Neural cell (in vitro differentiated cells): Measurements from ENCODE around the gene SRGAP3. TPM values are rescaled to one million over a fixed set of nuclear protein-coding genes. Genes with fewer than 3 reads are reported as not detected.
"Not testable (repeated sequence)": the region's sequence is repeated elsewhere in the genome, so short reads cannot be mapped to it uniquely, and the experiment has no call there.

Experiments used
- H2AFZ ChIP-seq: fragments of 200-600, 300-800 bp; sonication (generic), shearing (Covaris generic); 2 replicates; pipeline ENCODE4 v1.6.0; 2014; ENCODE audit warnings: low read depth, mild to moderate bottlenecking, antibody characterized with exemption, low read length, moderate library complexity
- H3F3A ChIP-seq: fragments of 200-600 bp; shearing (Covaris generic); 2 replicates; pipeline ENCODE4 v1.6.1; 2016; ENCODE audit warnings: mild to moderate bottlenecking, moderate library complexity, mixed read lengths, antibody characterized with exemption, low read length; ENCODE audit not compliant: insufficient read depth, poor library complexity, severe bottlenecking
- H3K27ac ChIP-seq: fragments of 200-600, 300-800 bp; sonication (generic), shearing (Covaris generic); 2 replicates; pipeline ENCODE4 v1.5.1; 2014; ENCODE audit warnings: mild to moderate bottlenecking, low read length, moderate library complexity
- H3K27me3 ChIP-seq: fragments of 300-800, 200-600 bp; sonication (generic), shearing (Covaris generic); 2 replicates; pipeline ENCODE4 v1.6.0; 2014; ENCODE audit warnings: mild to moderate bottlenecking, low read depth, low read length, moderate library complexity; ENCODE audit not compliant: insufficient read depth
- H3K36me3 ChIP-seq: fragments of 300-800, 200-600 bp; sonication (generic), shearing (Covaris generic); 2 replicates; pipeline ENCODE4 v1.5.1; 2014; ENCODE audit warnings: mild to moderate bottlenecking, antibody characterized with exemption, low read length, moderate library complexity; ENCODE audit not compliant: insufficient read depth
- H3K4me2 ChIP-seq: fragments of 300-800, 200-600 bp; sonication (generic), shearing (Covaris generic); 2 replicates; pipeline ENCODE4 v1.6.0; 2014; ENCODE audit warnings: mild to moderate bottlenecking, low read length
- H3K4me3 ChIP-seq: fragments of 300-800, 200-600 bp; sonication (generic), shearing (Covaris generic); 2 replicates; pipeline ENCODE4 v1.5.1; 2014; ENCODE audit warnings: mild to moderate bottlenecking, low read length, moderate library complexity
- H3K79me2 ChIP-seq: fragments of 200-600 bp; shearing (Covaris generic); replicated peaks from 2 replicates; pipeline ENCODE4 v1.6.0; 2014; ENCODE audit warnings: mild to moderate bottlenecking, low read length, moderate library complexity; ENCODE audit not compliant: insufficient read depth
- H3K9ac ChIP-seq: fragments of 300-800, 200-600 bp; sonication (generic), shearing (Covaris generic); 2 replicates; pipeline ENCODE4 v1.6.1; 2016; ENCODE audit warnings: mild to moderate bottlenecking, low read length, mixed read lengths
- H3K9me2 ChIP-seq: fragments of 200-600 bp; shearing (Covaris generic); 2 replicates; pipeline ENCODE4 v1.6.1; 2016; ENCODE audit warnings: mild to moderate bottlenecking, low read length, mixed read lengths; ENCODE audit not compliant: insufficient read depth
- H3K9me3 ChIP-seq: fragments of 200-600, 300-800 bp; sonication (generic), shearing (Covaris generic); 2 replicates; pipeline ENCODE4 v1.6.1; 2016; ENCODE audit warnings: mild to moderate bottlenecking, mixed run types, low read length, moderate library complexity, mixed read lengths
- H4K20me1 ChIP-seq: fragments of 200-600 bp; shearing (Covaris generic); 2 replicates; pipeline ENCODE4 v1.6.1; 2016; ENCODE audit warnings: mild to moderate bottlenecking, mixed run types; ENCODE audit not compliant: insufficient read depth
- CTCF ChIP-seq: fragments of 450-650 bp; IDR thresholded peaks from 2 replicates; pipeline ENCODE4 v1.5.1; 2014; ENCODE audit warnings: antibody characterized with exemption, mild to moderate bottlenecking, moderate library complexity; ENCODE audit not compliant: poor library complexity, severe bottlenecking
- EP300 ChIP-seq: fragments of 450-650 bp; conservative IDR thresholded peaks from 2 replicates; pipeline ENCODE4 v1.6.1; 2014; ENCODE audit warnings: antibody characterized with exemption, mild to moderate bottlenecking, moderate library complexity; ENCODE audit not compliant: poor library complexity, severe bottlenecking
- EZH2 ChIP-seq: fragments of 200-600, 300-800 bp; shearing (Covaris generic), sonication (generic); IDR thresholded peaks from 2 replicates; pipeline ENCODE4 v1.6.1; 2014; ENCODE audit warnings: antibody characterized with exemption, low read length, borderline replicate concordance, mild to moderate bottlenecking; ENCODE audit not compliant: insufficient read depth, poor library complexity, severe bottlenecking
- MXI1 ChIP-seq: fragments of 450-650 bp; conservative IDR thresholded peaks from 2 replicates; pipeline ENCODE4 v1.6.1; 2014; ENCODE audit warnings: antibody characterized with exemption, mild to moderate bottlenecking; ENCODE audit not compliant: poor library complexity, severe bottlenecking
- POLR2AphosphoS5 ChIP-seq: IDR thresholded peaks from 2 replicates; pipeline ENCODE4 v1.6.1; 2012
- RAD21 ChIP-seq: fragments of 450-650 bp; conservative IDR thresholded peaks from 2 replicates; pipeline ENCODE4 v1.6.1; 2014; ENCODE audit warnings: antibody characterized with exemption, mild to moderate bottlenecking, moderate library complexity
- REST ChIP-seq: IDR thresholded peaks from 2 replicates; pipeline ENCODE4 v1.6.1; 2012; ENCODE audit warnings: borderline replicate concordance
- SMC3 ChIP-seq: fragments of 450-650 bp; conservative IDR thresholded peaks from 2 replicates; pipeline ENCODE4 v1.6.1; 2014; ENCODE audit warnings: antibody characterized with exemption, mild to moderate bottlenecking, moderate library complexity; ENCODE audit not compliant: poor library complexity
- TAF1 ChIP-seq: IDR thresholded peaks from 2 replicates; pipeline ENCODE4 v1.6.1; 2012; ENCODE audit warnings: low read depth
- polyA plus RNA-seq: library from polyadenylated mRNA; depleted of rRNA; stranded (reverse); fragments of >200 nt; gene quantifications from 2 replicates; pipeline ENCODE4 v1.2.3, GENCODE V29; 2014

The SRGAP3 gene
- polyA plus RNA-seq, 1 donor from 2014 or later: 31.5 TPM

GRCh38 chr3:9291821-9292410, 42.5 kb upstream of the SRGAP3 start:
- Histone ChIP-seq H3F3A (no peaks in the 10 kb centered on the region), H2AFZ (no peak overlapping the region), H3K36me3 (no peaks in the 10 kb centered on the region), H3K79me2 (no peaks in the 10 kb centered on the region), H3K27ac (no peak overlapping the region), H3K4me2 (no peak overlapping the region), H3K9ac (no peak overlapping the region), H3K9me3 (no peaks in the 10 kb centered on the region), H3K4me3 (no peak overlapping the region), H4K20me1 (no peaks in the 10 kb centered on the region), H3K9me2 (no peaks in the 10 kb centered on the region), H3K27me3 (no peaks in the 10 kb centered on the region)
- no peak for TF ChIP-seq MXI1

- no peak overlapping the region for H3K4me3 ChIP-seq
Observed at GRCh38 chr3:9290566-9290965, 41.1 kb upstream of the SRGAP3 start.

GRCh38 chr3:9281533-9281932, 32.1 kb upstream of the SRGAP3 start:
- not testable (repeated sequence) for H3K27me3 ChIP-seq, H3K27ac ChIP-seq, H3K4me2 ChIP-seq, H3K79me2 ChIP-seq, H3K36me3 ChIP-seq, H3K9me3 ChIP-seq, H3F3A ChIP-seq, H3K9ac ChIP-seq, H3K9me2 ChIP-seq, H4K20me1 ChIP-seq, H2AFZ ChIP-seq, H3K4me3 ChIP-seq

More at GRCh38 chr3:9290566-9290965, 41.1 kb upstream of the SRGAP3 start:
- no peaks in the 10 kb centered on the region for H3K9me2 ChIP-seq
- H3F3A ChIP-seq: no peaks in the 10 kb centered on the region
- no peaks in the 10 kb centered on the region for H4K20me1 ChIP-seq
- TF ChIP-seq TAF1 (no peak), POLR2AphosphoS5 (no peak), REST (no peak), CTCF (no peak), MXI1 (no peak), EZH2 (no peak), SMC3 (no peak), EP300 (no peak), RAD21 (no peak)
- no peaks in the 10 kb centered on the region for H3K27me3 ChIP-seq
- no peaks in the 10 kb centered on the region for H3K9me3 ChIP-seq
- no peak overlapping the region for H2AFZ ChIP-seq
- H3K9ac ChIP-seq: no peak overlapping the region
- no peak overlapping the region for H3K27ac ChIP-seq
- H3K4me2 ChIP-seq: no peak overlapping the region
- H3K79me2 ChIP-seq: no peaks in the 10 kb centered on the region
- H3K36me3 ChIP-seq: no peaks in the 10 kb centered on the region
